Caco-2 (cell line): Measurements from ENCODE around the gene PLXNA2. TPM values are rescaled to one million over a fixed set of nuclear protein-coding genes. Genes with fewer than 3 reads are reported as not detected.

Experiments used
- BruUV-seq: library from RNA; stranded (reverse); fragments of 400-500 nt; replicated peaks from 2 replicates; lab custom pipeline; 2021; lab: Mats Ljungman, UMichigan
- CTCF ChIA-PET: fragments of 300-600 bp; sonication (Branson Sonifier 250); formaldehyde crosslinking; loops from one replicate; lab custom pipeline; 2022; ENCODE audit warnings: antibody characterized with exemption; lab: Charles Lee
- POLR2A ChIA-PET: fragments of 300-600 bp; sonication (Branson Sonifier 250); formaldehyde crosslinking; loops from one replicate; lab custom pipeline; 2022; ENCODE audit warnings: antibody characterized with exemption; lab: Charles Lee
- DNase-seq, 2 experiments: peaks; one replicate each; pipeline versions ENCODE4 v3.0.0 to v3.0.0-alpha.2; 2020 to 2022
- H3K27me3 ChIP-seq: replicated peaks from 2 replicates; pipeline ENCODE4 v1.6.0; 2011; ENCODE audit warnings: low read length; ENCODE audit not compliant: control insufficient read depth, insufficient read depth
- H3K36me3 ChIP-seq: 2 replicates; pipeline ENCODE4 v1.5.1; 2011; ENCODE audit warnings: low read length; ENCODE audit not compliant: control insufficient read depth, insufficient read depth
- H3K4me1 ChIP-seq: fragments of 250-450 bp; sonication (Bioruptor Pico); 2 replicates; pipeline ENCODE4 v1.5.1; 2020; ENCODE audit warnings: mild to moderate bottlenecking
- H3K4me3 ChIP-seq: 2 replicates; pipeline ENCODE4 v1.5.1; 2011; ENCODE audit warnings: low read depth, mild to moderate bottlenecking, control low read depth, low read length
- H3K9me3 ChIP-seq: fragments of 250-450 bp; sonication (Bioruptor Pico); 2 replicates; pipeline ENCODE4 v1.5.1; 2020; ENCODE audit warnings: mild to moderate bottlenecking, moderate library complexity
- H3K27ac Mint-ChIP-seq: one replicate; pipeline ENCODE4 v1.8.0; 2022; ENCODE audit warnings: mixed read lengths; ENCODE audit not compliant: unreplicated experiment
- H3K27me3 Mint-ChIP-seq: one replicate; pipeline ENCODE4 v1.8.0; 2022; ENCODE audit warnings: mixed read lengths; ENCODE audit not compliant: insufficient read depth, unreplicated experiment
- H3K36me3 Mint-ChIP-seq: one replicate; pipeline ENCODE4 v1.8.0; 2022; ENCODE audit warnings: mild to moderate bottlenecking, mixed read lengths; ENCODE audit not compliant: insufficient read depth, unreplicated experiment
- H3K4me1 Mint-ChIP-seq: one replicate; pipeline ENCODE4 v1.8.0; 2022; ENCODE audit warnings: low read depth, mixed read lengths; ENCODE audit not compliant: unreplicated experiment
- H3K4me3 Mint-ChIP-seq: one replicate; pipeline ENCODE4 v1.8.0; 2022; ENCODE audit warnings: mild to moderate bottlenecking, moderate library complexity, mixed read lengths; ENCODE audit not compliant: unreplicated experiment
- H3K9me3 Mint-ChIP-seq: one replicate; pipeline ENCODE4 v1.8.0; 2022; ENCODE audit warnings: mixed read lengths; ENCODE audit not compliant: unreplicated experiment
- intact Hi-C: fragments of 100-400 bp; cut with micrococcal nuclease; formaldehyde crosslinking; loops from one replicate; pipeline ENCODE4 v1.10.0; 2022; ENCODE audit not compliant: unreplicated experiment
- total RNA-seq: library from RNA; stranded (reverse); gene quantifications from 2 replicates; pipeline ENCODE4 v1.2.3, GENCODE V29; 2022
- TF ChIP-seq, protein P1 (sequence below), 2 experiments: fragments of 200-600 bp in 1 of 2; IDR thresholded peaks; 1 replicate in 1 of 2; 2 replicates in 1 of 2; pipeline versions ENCODE4 v1.5.1 to v1.8.0; 2011 to 2022; ENCODE audit warnings: antibody characterized with exemption in 1 of 2, control low read depth in 1 of 2, inconsistent platforms in 1 of 2, low read depth in 1 of 2, low read length in 1 of 2, mild to moderate bottlenecking in 1 of 2, moderate library complexity in 1 of 2; ENCODE audit not compliant: insufficient read depth in 1 of 2, severe bottlenecking in 1 of 2, unreplicated experiment in 1 of 2

Gene PLXNA2
- total RNA-seq, 1 experiment from 2014 or later: 3.2 TPM

DNA sequence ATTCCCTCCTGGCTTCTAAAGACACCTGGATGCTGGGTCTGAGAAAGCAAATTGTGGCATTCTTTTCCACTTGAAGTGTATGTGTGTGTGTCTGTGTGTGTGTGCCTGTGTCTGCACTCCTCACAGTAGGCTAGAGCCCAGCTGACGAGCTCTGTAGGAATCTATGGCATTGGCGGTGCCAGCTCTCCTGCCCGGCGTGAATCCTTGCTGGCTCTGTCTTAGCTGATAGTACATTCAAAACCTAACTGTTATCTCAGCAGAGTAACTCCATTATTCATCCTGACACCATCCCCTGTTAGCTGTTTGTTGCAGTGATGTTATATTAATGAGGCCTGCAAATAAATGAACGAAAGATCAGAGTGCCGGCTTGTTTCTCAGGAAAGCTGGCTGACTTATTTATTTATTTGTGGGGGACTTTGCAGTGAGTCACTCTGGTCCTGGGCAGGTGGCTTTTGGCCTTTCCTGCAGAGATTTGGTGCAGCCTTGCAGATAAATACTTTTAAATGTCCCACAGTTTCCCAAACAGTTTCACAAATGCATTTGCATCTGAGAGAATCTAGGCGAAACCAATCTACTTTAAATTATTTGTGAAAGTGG, 172.7 kb downstream of the PLXNA2 start:
- H3K9me3 ChIP-seq: no peaks in the 10 kb centered on the region
- H3K4me1 ChIP-seq: no peaks in the 10 kb centered on the region
- no peaks in the 10 kb centered on the region; the same call in 1 of the 2 replicates for H3K27me3 ChIP-seq
- intact Hi-C loops: no loop called here
- POLR2A ChIA-PET: no interaction called here
- no peaks in the 10 kb centered on the region for H3K36me3 ChIP-seq
- no peaks in the 10 kb centered on the region for H3K9me3 Mint-ChIP-seq
- no peak overlapping the region for H3K4me3 Mint-ChIP-seq
- BruUV-seq: no TSS peak
- no peak overlapping the region for H3K4me3 ChIP-seq
- H3K27ac Mint-ChIP-seq: no peak overlapping the region
- H3K4me1 Mint-ChIP-seq: no peaks in the 10 kb centered on the region
- TF ChIP-seq, protein P1, sequence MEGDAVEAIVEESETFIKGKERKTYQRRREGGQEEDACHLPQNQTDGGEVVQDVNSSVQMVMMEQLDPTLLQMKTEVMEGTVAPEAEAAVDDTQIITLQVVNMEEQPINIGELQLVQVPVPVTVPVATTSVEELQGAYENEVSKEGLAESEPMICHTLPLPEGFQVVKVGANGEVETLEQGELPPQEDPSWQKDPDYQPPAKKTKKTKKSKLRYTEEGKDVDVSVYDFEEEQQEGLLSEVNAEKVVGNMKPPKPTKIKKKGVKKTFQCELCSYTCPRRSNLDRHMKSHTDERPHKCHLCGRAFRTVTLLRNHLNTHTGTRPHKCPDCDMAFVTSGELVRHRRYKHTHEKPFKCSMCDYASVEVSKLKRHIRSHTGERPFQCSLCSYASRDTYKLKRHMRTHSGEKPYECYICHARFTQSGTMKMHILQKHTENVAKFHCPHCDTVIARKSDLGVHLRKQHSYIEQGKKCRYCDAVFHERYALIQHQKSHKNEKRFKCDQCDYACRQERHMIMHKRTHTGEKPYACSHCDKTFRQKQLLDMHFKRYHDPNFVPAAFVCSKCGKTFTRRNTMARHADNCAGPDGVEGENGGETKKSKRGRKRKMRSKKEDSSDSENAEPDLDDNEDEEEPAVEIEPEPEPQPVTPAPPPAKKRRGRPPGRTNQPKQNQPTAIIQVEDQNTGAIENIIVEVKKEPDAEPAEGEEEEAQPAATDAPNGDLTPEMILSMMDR (IDR thresholded peaks at IDR 0.05; ENCODE audit: insufficient read depth in 1 of 2, low read depth in 1 of 2, low read length in 1 of 2, severe bottlenecking in 1 of 2, unreplicated experiment in 1 of 2): no peak
- no peaks in the 10 kb centered on the region for H3K36me3 Mint-ChIP-seq
- DNase-seq: no peak
- CTCF ChIA-PET: no interaction called here
- no peaks in the 10 kb centered on the region for H3K27me3 Mint-ChIP-seq

DNA sequence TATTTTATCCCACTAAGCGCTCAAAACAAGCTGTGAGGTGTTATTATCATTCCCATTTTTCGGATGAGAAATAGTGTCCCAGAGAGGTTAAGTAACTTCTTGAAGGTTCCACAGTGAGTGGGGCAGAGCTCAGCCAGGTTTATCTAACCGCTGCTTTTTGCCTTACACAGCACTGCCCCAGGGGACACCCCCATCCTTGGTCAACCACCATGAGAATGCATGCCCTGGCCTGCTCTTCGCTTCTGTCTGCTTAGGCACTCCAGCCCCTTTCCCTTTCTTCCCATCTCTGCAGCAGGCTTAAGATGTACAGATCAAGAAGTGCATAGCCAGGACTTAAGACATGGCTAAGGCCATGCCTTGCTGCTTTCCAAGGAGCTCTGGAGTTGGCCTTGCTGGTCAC, 174.3 kb downstream of the PLXNA2 start:
- Histone ChIP-seq H3K4me3 (no peak overlapping the region), H3K27me3 (no peaks in the 10 kb centered on the region; the same call in 1 of the 2 replicates), H3K9me3 (no peaks in the 10 kb centered on the region), H3K4me1 (no peaks in the 10 kb centered on the region), H3K36me3 (no peaks in the 10 kb centered on the region)
- ChIA-PET POLR2A (interaction anchor here (0.6 kb wide), 1 partner anchor 1204 kb away, joined by 10 read pairs; no protein-coding TSS in a partner anchor), CTCF (no interaction called here)
- H3K9me3 Mint-ChIP-seq: no peaks in the 10 kb centered on the region
- no peaks in the 10 kb centered on the region for H3K36me3 Mint-ChIP-seq
- H3K27ac Mint-ChIP-seq: no peak overlapping the region
- no peak for DNase-seq
- H3K27me3 Mint-ChIP-seq: no peaks in the 10 kb centered on the region
- intact Hi-C loops: no loop called here
- no TSS peak for BruUV-seq
- TF ChIP-seq, protein P1 (IDR thresholded peaks at IDR 0.05; ENCODE audit: insufficient read depth in 1 of 2, low read depth in 1 of 2, low read length in 1 of 2, severe bottlenecking in 1 of 2, unreplicated experiment in 1 of 2): no peak
- no peak overlapping the region for H3K4me3 Mint-ChIP-seq
- no peaks in the 10 kb centered on the region for H3K4me1 Mint-ChIP-seq

DNA sequence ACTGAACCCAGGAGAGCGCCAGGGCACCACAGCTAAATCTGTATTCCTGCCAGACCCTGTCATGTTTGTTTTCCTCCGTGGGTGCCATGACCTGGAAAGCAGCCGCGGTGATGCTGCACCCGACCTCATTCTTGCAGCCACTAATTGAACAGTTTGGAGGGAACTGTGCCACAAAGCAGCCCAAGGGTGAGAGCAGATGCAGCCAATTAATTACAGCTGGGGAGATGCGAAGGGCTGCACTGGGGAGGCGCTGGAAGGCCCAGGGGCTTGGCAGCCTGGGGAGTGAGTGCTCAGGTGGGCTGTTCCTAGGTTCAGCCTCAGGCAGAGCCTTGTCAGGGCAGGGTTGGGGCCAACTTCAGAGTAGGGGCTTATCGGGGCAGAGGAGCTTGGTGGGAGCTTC, 174.9 kb downstream of the PLXNA2 start:
- POLR2A ChIA-PET: interaction anchor here (0.6 kb wide), 1 partner anchor 1203 kb away, joined by 10 read pairs; no protein-coding TSS in a partner anchor
- Histone ChIP-seq H3K4me1 (no peaks in the 10 kb centered on the region), H3K9me3 (no peaks in the 10 kb centered on the region), H3K4me3 (no peak overlapping the region), H3K27me3 (no peaks in the 10 kb centered on the region; the same call in 1 of the 2 replicates), H3K36me3 (no peaks in the 10 kb centered on the region)
- CTCF ChIA-PET: no interaction called here
- intact Hi-C loops: no loop called here
- H3K4me1 Mint-ChIP-seq: no peaks in the 10 kb centered on the region
- H3K36me3 Mint-ChIP-seq: no peaks in the 10 kb centered on the region
- no TSS peak for BruUV-seq
- no peaks in the 10 kb centered on the region for H3K27me3 Mint-ChIP-seq
- no peak overlapping the region for H3K4me3 Mint-ChIP-seq
- DNase-seq: no peak
- TF ChIP-seq, protein P1 (IDR thresholded peaks at IDR 0.05; ENCODE audit: insufficient read depth in 1 of 2, low read depth in 1 of 2, low read length in 1 of 2, severe bottlenecking in 1 of 2, unreplicated experiment in 1 of 2): no peak
- no peaks in the 10 kb centered on the region for H3K9me3 Mint-ChIP-seq
- no peak overlapping the region for H3K27ac Mint-ChIP-seq
